NCI-H1694 (cell line): ENCODE measurements around the gene ANKDD1A.
A peak's percentile ranks its signal among the peaks of the same experiment; 100 is the strongest.

ENCODE experiments used
- DNase-seq: peaks from one replicate; lab custom pipeline; 2025; lab: John Stamatoyannopoulos, UW

The ANKDD1A gene

GRCh38 chr15:64911311-64912186 is at the start of gene ANKDD1A:
ANKDD1A (plus strand) TSS chr15:64911902; CDS start chr15:64911931, 29 bp downstream.
- DNase-seq: peak; percentile 18

GRCh38 chr15:64861960-64862359 is 49.7 kb upstream of the ANKDD1A start:
- no peak for DNase-seq

- no peak for DNase-seq
Observed at GRCh38 chr15:64862408-64862807, 49.3 kb upstream of the ANKDD1A start.

GRCh38 chr15:64864068-64864467 is 47.6 kb upstream of the ANKDD1A start:
- no peak for DNase-seq

- DNase-seq: no peak
Observed at GRCh38 chr15:64865126-64865997, 46.3 kb upstream of the ANKDD1A start.

- DNase-seq: no peak
Observed at GRCh38 chr15:64865998-64866520, 45.6 kb upstream of the ANKDD1A start.

GRCh38 chr15:64869501-64869900 is 42.2 kb upstream of the ANKDD1A start:
- DNase-seq: no peak

GRCh38 chr15:64870353-64870752 is 41.3 kb upstream of the ANKDD1A start:
- DNase-seq: no peak

GRCh38 chr15:64875641-64876223 is 36.0 kb upstream of the ANKDD1A start:
- DNase-seq: no peak

- no peak for DNase-seq
Observed at GRCh38 chr15:64877435-64877834, 34.3 kb upstream of the ANKDD1A start.

GRCh38 chr15:64878705-64879104 is 33.0 kb upstream of the ANKDD1A start:
- no peak for DNase-seq

GRCh38 chr15:64883100-64883581 is 28.6 kb upstream of the ANKDD1A start:
- no peak for DNase-seq

GRCh38 chr15:64883997-64884511 is 27.6 kb upstream of the ANKDD1A start:
- DNase-seq: no peak

GRCh38 chr15:64884679-64885078 is 27.0 kb upstream of the ANKDD1A start:
- no peak for DNase-seq

- DNase-seq: no peak
Observed at GRCh38 chr15:64888336-64888735, 23.4 kb upstream of the ANKDD1A start.

GRCh38 chr15:64891561-64891960 is 20.1 kb upstream of the ANKDD1A start:
- DNase-seq: no peak

GRCh38 chr15:64892847-64893403 is 18.8 kb upstream of the ANKDD1A start:
- no peak for DNase-seq

GRCh38 chr15:64893481-64894394 is 18.0 kb upstream of the ANKDD1A start:
- DNase-seq: no peak

- no peak for DNase-seq
Observed at GRCh38 chr15:64894395-64895056, 17.2 kb upstream of the ANKDD1A start.
